Measurements from ENCODE around the gene GLS2. TPM values are rescaled to one million over a fixed set of nuclear protein-coding genes. Genes with fewer than 3 reads are reported as not detected.
"Not testable (repeated sequence)": the region's sequence is repeated elsewhere in the genome, so short reads cannot be mapped to it uniquely, and the experiment has no call there.

Gene GLS2
- total and polyA plus RNA-seq, 3 experiments from 2014 or later = 2.3 to 3.2 (median 2.5) TPM

DNA sequence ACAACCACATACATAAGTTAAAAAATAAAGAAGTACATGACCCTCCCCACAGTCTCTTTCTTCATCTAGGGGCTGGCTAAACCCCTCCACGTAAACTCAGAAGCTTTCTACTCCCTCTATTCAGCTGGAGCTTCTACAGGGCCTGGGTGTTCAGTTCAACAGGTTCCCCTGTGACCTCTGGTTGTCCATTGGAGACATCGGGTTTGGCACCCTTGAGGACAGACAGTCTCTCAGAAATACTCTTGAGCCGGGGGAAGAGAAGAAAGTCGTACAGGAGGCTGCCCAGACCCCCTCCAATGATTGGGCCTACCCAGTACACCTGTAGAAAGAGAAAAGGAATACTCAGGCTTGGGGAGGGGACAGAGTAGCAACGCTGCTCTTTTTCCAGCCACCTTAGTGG, 36.8 kb downstream of the GLS2 start:
- Mint-ChIP-seq H3K4me1 (peaks cover 14 to 16% (median 16%) of the 10 kb centered on the region in 3 donors), H3K9me3 (no peaks in the 10 kb centered on the region), H3K27ac (no peak overlapping the region), H3K4me3 (peak overlapping the region in 3 of 7 donors; percentile 9 to 68 (median 62)), H3K36me3 (peaks cover 0 to 4% (median 0%) of the 10 kb centered on the region in 3 donors), H3K27me3 (peaks cover 0 to 2% of the 10 kb centered on the region in 2 donors)
- CTCF ChIA-PET = interaction anchor here (1.4 to 4.6 kb wide), 2 partner anchors 13 to 332 kb away, joined by 3 to 27 read pairs; no protein-coding TSS in a partner anchor
- POLR2A ChIA-PET = interaction anchor here (0.6 to 0.7 kb wide), 3 partner anchors 53 to 524 kb away, joined by 3 to 5 read pairs (median 3); partner anchors contain the start of gene PYM1
- no peak for DNase-seq
- Histone ChIP-seq H3K4me3 (ENCODE audit: low read length) (no peak overlapping the region), H3K27me3 (ENCODE audit: insufficient read depth, low read length, poor library complexity, severe bottlenecking) (no peaks in the 10 kb centered on the region), H3K9me3 (ENCODE audit: low read length) (no peaks in the 10 kb centered on the region), H3K36me3 (ENCODE audit: insufficient read depth, low read length) (no peaks in the 10 kb centered on the region), H3K27ac (ENCODE audit: low read depth, low read length) (no peak overlapping the region), H3K4me1 (ENCODE audit: insufficient read depth, low read length) (peaks cover 8% of the 10 kb centered on the region)

DNA sequence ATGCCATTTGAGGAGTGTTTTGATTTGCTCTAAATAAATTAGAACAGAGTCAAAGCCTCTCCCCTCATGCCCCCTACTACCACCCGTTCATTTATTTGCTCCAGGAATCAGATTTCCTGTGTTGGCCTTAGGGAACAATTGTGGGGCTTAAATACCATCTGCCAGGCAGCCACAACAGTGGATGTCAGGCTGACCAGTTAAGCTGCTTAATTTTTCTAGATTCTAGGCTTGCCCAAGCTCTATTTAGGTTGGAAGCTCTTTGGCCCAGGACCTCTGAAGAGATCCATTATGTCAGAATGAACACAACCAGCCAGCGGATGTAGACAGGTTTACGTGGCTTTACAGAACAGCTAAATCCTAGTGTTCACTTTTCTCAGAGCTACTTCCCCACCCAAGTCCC, 37.7 kb downstream of the GLS2 start:
- DNase-seq = no peak
- Mint-ChIP-seq H3K27ac (peak overlapping the region in 6 of 8 donors; percentile 40 to 97 (median 94)), H3K9me3 (no peaks in the 10 kb centered on the region), H3K27me3 (no peaks in the 10 kb centered on the region), H3K36me3 (peaks cover 0 to 4% (median 0%) of the 10 kb centered on the region in 3 donors), H3K4me3 (peak overlapping the region; percentile 91 to 96 (median 93)), H3K4me1 (peaks cover 14 to 16% (median 16%) of the 10 kb centered on the region in 3 donors)
- Histone ChIP-seq H3K27me3 (ENCODE audit: insufficient read depth, low read length, poor library complexity, severe bottlenecking) (no peaks in the 10 kb centered on the region), H3K4me1 (ENCODE audit: insufficient read depth, low read length) (peaks cover 8% of the 10 kb centered on the region), H3K4me3 (ENCODE audit: low read length) (peak overlapping the region; percentile 92), H3K9me3 (ENCODE audit: low read length) (no peaks in the 10 kb centered on the region), H3K36me3 (ENCODE audit: insufficient read depth, low read length) (no peaks in the 10 kb centered on the region), H3K27ac (ENCODE audit: low read depth, low read length) (no peak overlapping the region)
- POLR2A ChIA-PET = interaction anchor here (0.5 to 1.9 kb wide), 12 partner anchors 10 to 1273 kb away, joined by 3 to 7 read pairs (median 4); partner anchors contain the start of genes ORMDL2, PYM1, SMARCC2 and SPRYD4
- CTCF ChIA-PET = interaction anchor here (0.9 to 4.6 kb wide), 6 partner anchors 11 to 332 kb away, joined by 3 to 27 read pairs (median 4); partner anchors contain the start of gene CNPY2

DNA sequence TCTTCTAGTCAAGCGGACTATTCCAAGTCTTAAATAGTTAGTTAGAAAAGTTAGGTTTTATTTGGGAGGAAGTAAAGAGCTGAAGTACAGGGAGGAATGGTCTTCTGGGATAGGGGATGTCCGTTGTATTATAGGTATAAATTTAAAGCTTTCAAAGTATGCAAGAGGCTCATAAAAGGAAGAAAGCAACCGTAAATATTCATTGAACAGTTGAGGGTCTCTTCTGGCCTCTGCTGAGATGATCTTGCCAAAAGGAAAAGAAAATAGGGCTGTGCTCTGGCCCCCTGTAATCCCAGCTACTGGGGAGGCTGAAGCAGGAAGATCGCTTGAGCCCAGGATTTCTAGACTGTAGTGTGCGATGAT, 38.4 kb downstream of the GLS2 start:
- Histone ChIP-seq H3K27ac (ENCODE audit: low read depth, low read length) (peak overlapping the region; percentile 66), H3K9me3 (ENCODE audit: low read length) (no peaks in the 10 kb centered on the region), H3K4me1 (ENCODE audit: insufficient read depth, low read length) (peaks cover 8% of the 10 kb centered on the region), H3K36me3 (ENCODE audit: insufficient read depth, low read length) (no peaks in the 10 kb centered on the region), H3K4me3 (ENCODE audit: low read length) (peak overlapping the region; percentile 92), H3K27me3 (ENCODE audit: insufficient read depth, low read length, poor library complexity, severe bottlenecking) (no peaks in the 10 kb centered on the region)
- H3K36me3 Mint-ChIP-seq = peaks cover 0 to 4% (median 3%) of the 10 kb centered on the region in 3 donors
- no peaks in the 10 kb centered on the region for H3K9me3 Mint-ChIP-seq
- peaks cover 14 to 16% (median 16%) of the 10 kb centered on the region in 3 donors for H3K4me1 Mint-ChIP-seq
- H3K27me3 Mint-ChIP-seq = no peaks in the 10 kb centered on the region
- no peak for DNase-seq
- H3K27ac Mint-ChIP-seq = peak overlapping the region; percentile 60 to 98 (median 95)
- POLR2A ChIA-PET = interaction anchor here (0.5 to 1.9 kb wide), 13 partner anchors 9 to 1273 kb away, joined by 3 to 9 read pairs (median 4); partner anchors contain the start of genes COQ10A, IL23A, ORMDL2 and PAN2
- peak overlapping the region; percentile 91 to 96 (median 93) for H3K4me3 Mint-ChIP-seq
- CTCF ChIA-PET = interaction anchor here (1.0 to 4.6 kb wide), 8 partner anchors 12 to 331 kb away, joined by 3 to 27 read pairs (median 4); partner anchors contain the start of genes CNPY2 and SMARCC2

DNA sequence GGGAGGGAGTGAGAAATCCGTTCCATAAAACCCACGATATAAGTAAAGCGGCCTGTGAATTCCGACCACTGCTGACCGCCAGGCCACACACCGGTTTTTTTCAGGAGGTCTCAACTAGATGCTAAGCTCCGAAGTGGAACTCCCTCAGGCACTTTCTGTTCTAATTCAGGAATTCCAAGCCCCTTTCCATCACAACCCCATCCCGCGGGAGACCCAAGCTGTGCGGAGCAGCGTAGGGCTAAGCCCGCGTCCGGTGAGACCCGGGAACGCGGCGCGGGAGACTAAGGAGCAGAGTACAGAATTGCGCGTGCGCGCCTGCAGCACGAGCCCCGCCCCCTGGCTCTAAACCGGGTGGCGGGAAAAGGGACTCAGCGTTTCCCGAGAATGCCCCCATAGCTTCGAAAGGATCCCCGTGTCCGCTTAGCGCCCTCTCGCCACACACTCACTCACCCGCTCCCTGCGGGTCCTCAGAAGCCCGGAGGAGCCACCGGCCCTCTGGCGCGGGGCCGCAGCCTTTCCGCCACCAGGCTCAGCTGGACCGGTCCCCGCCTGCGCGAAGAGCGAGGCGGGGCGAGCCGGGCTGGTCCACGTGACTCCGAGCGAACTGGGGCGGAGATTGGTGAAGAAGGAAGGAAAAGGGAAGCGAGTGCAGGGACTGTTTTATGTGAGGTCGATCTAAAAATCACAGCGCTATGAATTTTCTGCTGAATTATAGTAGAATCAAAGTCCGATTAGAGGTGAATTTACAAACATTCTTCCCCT, 38.9 kb downstream of the GLS2 start, which contains the start of gene TIMELESS:
TSS of gene TIMELESS (minus strand) at position 567 of the 762 bp plus-strand sequence. CDS start 15,256 bp downstream, outside the sequence.
- peaks cover 0 to 9% (median 4%) of the 10 kb centered on the region in 3 donors for H3K36me3 Mint-ChIP-seq
- H3K27me3 Mint-ChIP-seq = no peaks in the 10 kb centered on the region
- peaks cover 0 to 4% (median 0%) of the 10 kb centered on the region in 5 donors for H3K9me3 Mint-ChIP-seq
- DNase-seq = peak; percentile 78 to 88 (median 84)
- Histone ChIP-seq H3K36me3 (ENCODE audit: insufficient read depth, low read length) (no peaks in the 10 kb centered on the region), H3K4me3 (ENCODE audit: low read length) (peak within 1 kb of the TSS; percentile 92), H3K9me3 (ENCODE audit: low read length) (no peaks in the 10 kb centered on the region), H3K4me1 (ENCODE audit: insufficient read depth, low read length) (peaks cover 8% of the 10 kb centered on the region), H3K27me3 (ENCODE audit: insufficient read depth, low read length, poor library complexity, severe bottlenecking) (no peaks in the 10 kb centered on the region), H3K27ac (ENCODE audit: low read depth, low read length) (peak within 1 kb of the TSS; percentile 66)
- peak within 1 kb of the TSS; percentile 60 to 98 (median 95) for H3K27ac Mint-ChIP-seq
- H3K4me3 Mint-ChIP-seq = peak within 1 kb of the TSS; percentile 91 to 96 (median 93)
- H3K4me1 Mint-ChIP-seq = peaks cover 14 to 18% (median 16%) of the 10 kb centered on the region in 3 donors
- ChIA-PET POLR2A (interaction anchor here (0.7 to 1.9 kb wide), 12 partner anchors 10 to 631 kb away, joined by 3 to 6 read pairs (median 3); partner anchors contain the start of genes COQ10A, IL23A, ORMDL2 and PAN2), CTCF (interaction anchor here (1.0 to 4.6 kb wide), 6 partner anchors 12 to 260 kb away, joined by 3 to 27 read pairs (median 4); partner anchors contain the start of genes CNPY2 and SMARCC2)

DNA sequence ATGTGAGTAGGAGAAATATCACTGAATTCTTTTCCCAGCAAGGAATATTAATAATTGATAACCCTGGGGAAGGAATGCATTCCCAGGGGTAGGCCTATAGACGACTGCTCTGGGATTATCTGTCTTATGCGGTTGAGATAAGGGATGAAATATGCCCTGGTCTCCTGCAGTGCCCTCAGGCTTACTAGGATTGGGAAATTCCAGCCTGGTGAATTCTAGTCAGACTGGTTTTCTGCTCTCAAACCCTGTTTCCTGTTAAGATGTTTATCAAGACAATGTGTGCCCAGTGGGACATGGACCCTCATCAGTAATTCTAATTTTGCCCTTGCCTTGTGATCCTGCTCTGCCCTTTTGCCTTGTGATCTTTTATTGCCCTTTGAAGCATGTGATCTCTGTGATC, 44.8 kb downstream of the GLS2 start:
- CTCF ChIA-PET; H3K36me3 ChIP-seq (ENCODE audit: insufficient read depth, low read length); H3K27me3 ChIP-seq (ENCODE audit: insufficient read depth, low read length, poor library complexity, severe bottlenecking): not testable (repeated sequence)

DNA sequence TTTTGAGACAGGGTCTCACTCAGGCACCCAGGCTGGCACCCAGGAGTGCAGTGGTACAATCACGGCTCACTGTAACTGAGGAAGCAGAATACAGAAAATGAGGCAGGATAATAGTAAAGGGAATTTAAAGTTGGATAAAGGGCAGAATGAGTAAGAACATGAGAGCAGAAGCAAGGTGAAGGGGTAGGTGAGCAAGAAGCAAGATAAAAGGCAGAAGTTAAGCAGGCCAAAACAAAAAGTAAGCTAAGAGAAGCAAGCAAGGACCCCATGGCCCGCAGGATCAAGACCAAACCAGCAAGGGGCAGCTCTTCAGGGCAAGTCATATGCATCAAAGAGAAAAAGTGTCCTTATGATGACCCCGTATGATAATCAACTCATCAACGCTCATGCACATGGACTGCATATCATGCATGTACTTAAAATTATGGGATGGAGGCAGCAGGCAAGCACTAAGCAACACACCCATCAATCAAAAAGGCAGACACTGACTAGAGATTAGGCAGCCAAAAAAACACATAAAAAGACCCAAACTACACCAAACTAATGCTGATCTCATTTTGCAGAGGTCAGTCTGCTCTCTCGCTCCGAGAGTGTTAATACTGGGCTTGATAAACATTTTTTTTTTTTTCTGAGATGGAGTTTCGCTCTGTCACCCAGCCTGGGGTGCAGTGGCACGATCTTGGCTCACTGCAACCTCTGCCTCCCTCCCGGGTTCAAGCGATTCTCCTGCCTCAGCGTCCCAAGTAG, 50.4 kb downstream of the GLS2 start:
- Histone ChIP-seq H3K4me1 (ENCODE audit: insufficient read depth, low read length) (no peaks in the 10 kb centered on the region), H3K9me3 (ENCODE audit: low read length) (no peaks in the 10 kb centered on the region), H3K36me3 (ENCODE audit: insufficient read depth, low read length) (no peaks in the 10 kb centered on the region), H3K27me3 (ENCODE audit: insufficient read depth, low read length, poor library complexity, severe bottlenecking) (no peaks in the 10 kb centered on the region), H3K4me3 (ENCODE audit: low read length) (no peak overlapping the region), H3K27ac (ENCODE audit: low read depth, low read length) (peak overlapping the region; percentile 64)
- Mint-ChIP-seq H3K27me3 (peaks cover 0 to 2% of the 10 kb centered on the region in 2 donors), H3K9me3 (peaks cover 0 to 4% (median 0%) of the 10 kb centered on the region in 5 donors), H3K27ac (peak overlapping the region in 2 of 8 donors; percentile 15 to 89), H3K36me3 (peaks cover 0 to 4% (median 0%) of the 10 kb centered on the region in 3 donors), H3K4me3 (no peak overlapping the region), H3K4me1 (peaks cover 0 to 1% (median 0%) of the 10 kb centered on the region in 3 donors)
- DNase-seq = no peak
- ChIA-PET POLR2A (no interaction called here), CTCF (no interaction called here)

More for the DNA sequence above, 44.8 kb downstream of the GLS2 start:
- Mint-ChIP-seq H3K27ac (peak overlapping the region in 1 of 8 donors; percentile 70), H3K36me3 (peaks cover 0 to 15% (median 0%) of the 10 kb centered on the region in 3 donors)
- POLR2A ChIA-PET; H3K9me3 Mint-ChIP-seq; H3K4me3 ChIP-seq (ENCODE audit: low read length); H3K27me3 Mint-ChIP-seq; H3K4me1 Mint-ChIP-seq; H3K4me3 Mint-ChIP-seq; DNase-seq; H3K27ac ChIP-seq (ENCODE audit: low read depth, low read length); H3K4me1 ChIP-seq (ENCODE audit: insufficient read depth, low read length); H3K9me3 ChIP-seq (ENCODE audit: low read length): not testable (repeated sequence)

DNA sequence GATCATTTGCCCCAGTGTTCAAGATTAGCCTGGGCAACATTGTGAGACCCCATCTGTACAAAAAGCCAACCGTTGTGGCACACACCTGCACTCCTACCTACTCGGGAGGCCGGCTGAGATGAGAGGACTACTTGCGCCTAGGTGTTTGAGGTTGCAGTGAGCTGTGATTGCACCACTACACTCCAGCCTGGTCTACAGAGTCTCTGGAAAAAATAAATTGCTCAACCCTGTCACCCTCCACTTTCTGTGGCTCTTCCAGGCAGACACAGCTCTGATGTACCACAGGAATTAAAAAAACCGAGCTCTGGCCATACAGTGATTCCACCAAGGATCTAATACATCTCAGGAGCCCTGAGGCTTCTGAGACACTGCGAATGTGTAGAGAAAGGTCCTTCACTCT, 53.1 kb downstream of the GLS2 start:
- Histone ChIP-seq H3K27ac (ENCODE audit: low read depth, low read length) (no peak overlapping the region), H3K9me3 (ENCODE audit: low read length) (no peaks in the 10 kb centered on the region), H3K36me3 (ENCODE audit: insufficient read depth, low read length) (no peaks in the 10 kb centered on the region), H3K4me1 (ENCODE audit: insufficient read depth, low read length) (no peaks in the 10 kb centered on the region), H3K4me3 (ENCODE audit: low read length) (no peak overlapping the region), H3K27me3 (ENCODE audit: insufficient read depth, low read length, poor library complexity, severe bottlenecking) (no peaks in the 10 kb centered on the region)
- Mint-ChIP-seq H3K9me3 (no peaks in the 10 kb centered on the region), H3K27ac (no peak overlapping the region), H3K27me3 (peaks cover 0 to 2% of the 10 kb centered on the region in 2 donors), H3K36me3 (peaks cover 0 to 13% (median 3%) of the 10 kb centered on the region in 3 donors), H3K4me3 (no peak overlapping the region), H3K4me1 (peaks cover 0 to 1% (median 0%) of the 10 kb centered on the region in 3 donors)
- CTCF ChIA-PET = interaction anchor here (1.0 to 1.7 kb wide), 2 partner anchors 25 to 29 kb away, joined by 3 read pairs; no protein-coding TSS in a partner anchor
- no peak for DNase-seq
- POLR2A ChIA-PET = no interaction called here

Measured in CD8-positive, alpha-beta memory T cell (primary cell).